Osteoblast (primary cell): ENCODE measurements around the gene RAB3B. TPM values are rescaled to one million over a fixed set of nuclear protein-coding genes. Genes with fewer than 3 reads are reported as not detected.

Experiments
- DNase-seq: peaks from one replicate; pipeline ENCODE4 v3.0.0; 2011; ENCODE audit warnings: low spot score, mixed read lengths; ENCODE audit not compliant: insufficient read length; ENCODE audit errors: missing footprints
- H2AFZ ChIP-seq: 2 replicates; pipeline ENCODE4 v1.6.0; 2011; ENCODE audit warnings: mild to moderate bottlenecking, low read length
- H3K27ac ChIP-seq: 2 replicates; pipeline ENCODE4 v1.5.1; 2011; ENCODE audit warnings: mild to moderate bottlenecking, low read depth, low read length, moderate library complexity
- H3K27me3 ChIP-seq: 2 replicates; pipeline ENCODE4 v1.6.0; 2012; ENCODE audit warnings: mild to moderate bottlenecking, control low read depth, inconsistent platforms, low read length, moderate library complexity; ENCODE audit not compliant: insufficient read depth
- H3K36me3 ChIP-seq: 2 replicates; pipeline ENCODE4 v1.5.1; 2011; ENCODE audit warnings: mild to moderate bottlenecking, low read length, control low read depth, moderate library complexity; ENCODE audit not compliant: insufficient read depth
- H3K4me1 ChIP-seq: 2 replicates; pipeline ENCODE4 v1.5.1; 2011; ENCODE audit warnings: mild to moderate bottlenecking, low read length, control low read depth, moderate library complexity; ENCODE audit not compliant: insufficient read depth
- H3K4me2 ChIP-seq: 2 replicates; pipeline ENCODE4 v1.6.0; 2011; ENCODE audit warnings: mild to moderate bottlenecking, low read length; ENCODE audit not compliant: insufficient read depth
- H3K4me3 ChIP-seq: fragments of 200-600 bp; sonication (generic); 3 replicates; pipeline ENCODE4 v1.5.1; 2012; ENCODE audit warnings: mild to moderate bottlenecking, low read length, inconsistent platforms; ENCODE audit not compliant: insufficient read depth
- H3K79me2 ChIP-seq: 2 replicates; pipeline ENCODE4 v1.6.0; 2012; ENCODE audit warnings: mild to moderate bottlenecking, low read length, control low read depth, inconsistent platforms; ENCODE audit not compliant: insufficient read depth
- H3K9me3 ChIP-seq: 2 replicates; pipeline ENCODE4 v1.5.1; 2011; ENCODE audit warnings: low read depth, low read length, control low read depth
- H4K20me1 ChIP-seq: 2 replicates; pipeline ENCODE4 v1.6.0; 2012; ENCODE audit warnings: mild to moderate bottlenecking, low read length, control low read depth; ENCODE audit not compliant: insufficient read depth
- total RNA-seq: library from RNA; depleted of rRNA; stranded (reverse); fragments of >200 nt; gene quantifications from 2 replicates; pipeline ENCODE4 v1.2.3, GENCODE V29; 2012
- TF ChIP-seq, protein P1 (sequence below): IDR thresholded peaks from 2 replicates; pipeline ENCODE4 v1.5.1; 2011; ENCODE audit warnings: mild to moderate bottlenecking, low read depth, low read length, moderate library complexity; ENCODE audit errors: extremely low read depth

RAB3B gene
- total RNA-seq, 1 donor: 14.5 TPM

DNA sequence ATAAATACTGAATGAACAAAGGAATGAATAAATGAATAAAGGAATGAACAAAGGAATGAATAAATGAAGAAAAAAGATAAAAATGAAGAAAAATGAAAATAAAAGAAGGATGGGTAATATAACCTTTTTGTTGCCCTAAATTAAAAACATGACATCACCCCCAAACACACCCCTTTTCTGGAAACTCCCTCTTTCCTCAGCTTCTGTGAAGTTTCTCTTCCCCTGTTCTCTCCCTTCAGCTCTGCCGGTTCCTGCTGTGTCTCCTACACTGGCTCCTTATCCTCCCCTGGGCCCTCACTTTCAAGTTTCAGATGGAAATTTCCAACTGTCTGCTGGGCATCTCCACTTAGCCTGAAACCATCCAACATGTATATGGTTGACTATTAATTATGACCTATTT lies 37.9 kb downstream of the RAB3B start:
- Histone ChIP-seq H3K4me3 (no peak overlapping the region), H2AFZ (no peak overlapping the region), H3K79me2 (peaks cover 21% of the 10 kb centered on the region), H4K20me1 (no peaks in the 10 kb centered on the region), H3K27me3 (no peaks in the 10 kb centered on the region), H3K9me3 (no peaks in the 10 kb centered on the region), H3K4me1 (peaks cover 23% of the 10 kb centered on the region), H3K27ac (no peak overlapping the region), H3K4me2 (no peak overlapping the region), H3K36me3 (no peaks in the 10 kb centered on the region)
- TF ChIP-seq, protein P1, sequence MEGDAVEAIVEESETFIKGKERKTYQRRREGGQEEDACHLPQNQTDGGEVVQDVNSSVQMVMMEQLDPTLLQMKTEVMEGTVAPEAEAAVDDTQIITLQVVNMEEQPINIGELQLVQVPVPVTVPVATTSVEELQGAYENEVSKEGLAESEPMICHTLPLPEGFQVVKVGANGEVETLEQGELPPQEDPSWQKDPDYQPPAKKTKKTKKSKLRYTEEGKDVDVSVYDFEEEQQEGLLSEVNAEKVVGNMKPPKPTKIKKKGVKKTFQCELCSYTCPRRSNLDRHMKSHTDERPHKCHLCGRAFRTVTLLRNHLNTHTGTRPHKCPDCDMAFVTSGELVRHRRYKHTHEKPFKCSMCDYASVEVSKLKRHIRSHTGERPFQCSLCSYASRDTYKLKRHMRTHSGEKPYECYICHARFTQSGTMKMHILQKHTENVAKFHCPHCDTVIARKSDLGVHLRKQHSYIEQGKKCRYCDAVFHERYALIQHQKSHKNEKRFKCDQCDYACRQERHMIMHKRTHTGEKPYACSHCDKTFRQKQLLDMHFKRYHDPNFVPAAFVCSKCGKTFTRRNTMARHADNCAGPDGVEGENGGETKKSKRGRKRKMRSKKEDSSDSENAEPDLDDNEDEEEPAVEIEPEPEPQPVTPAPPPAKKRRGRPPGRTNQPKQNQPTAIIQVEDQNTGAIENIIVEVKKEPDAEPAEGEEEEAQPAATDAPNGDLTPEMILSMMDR: no peak
- DNase-seq: no peak

DNA sequence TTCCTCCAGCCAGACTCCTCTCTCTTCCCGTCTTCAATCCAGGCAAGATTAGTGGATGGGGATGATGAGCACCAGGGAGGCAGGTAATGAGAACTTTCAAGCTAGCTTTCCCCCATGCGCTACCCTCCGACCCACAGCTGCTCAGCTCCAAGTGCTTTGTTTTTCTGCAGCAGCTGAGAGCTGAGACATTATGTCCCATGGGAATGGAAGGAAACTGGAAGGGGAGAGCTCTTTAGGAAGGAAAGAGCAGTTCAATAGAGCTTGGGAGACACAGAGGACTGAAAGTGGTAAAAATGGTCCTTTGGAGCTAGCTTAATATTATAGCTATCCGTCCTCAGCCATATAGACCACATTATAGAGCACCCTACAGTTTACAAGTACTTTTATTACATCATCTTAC lies 39.8 kb downstream of the RAB3B start:
- H3K79me2 ChIP-seq: peaks cover 25% of the 10 kb centered on the region
- H3K36me3 ChIP-seq: no peaks in the 10 kb centered on the region
- H4K20me1 ChIP-seq: no peaks in the 10 kb centered on the region
- no peak overlapping the region for H3K4me2 ChIP-seq
- H3K4me1 ChIP-seq: peaks cover 21% of the 10 kb centered on the region
- TF ChIP-seq, protein P1: no peak
- H3K9me3 ChIP-seq: no peaks in the 10 kb centered on the region
- H3K27me3 ChIP-seq: no peaks in the 10 kb centered on the region
- no peak overlapping the region for H2AFZ ChIP-seq
- no peak overlapping the region for H3K27ac ChIP-seq
- no peak overlapping the region for H3K4me3 ChIP-seq
- peak; percentile 82 for DNase-seq

DNA sequence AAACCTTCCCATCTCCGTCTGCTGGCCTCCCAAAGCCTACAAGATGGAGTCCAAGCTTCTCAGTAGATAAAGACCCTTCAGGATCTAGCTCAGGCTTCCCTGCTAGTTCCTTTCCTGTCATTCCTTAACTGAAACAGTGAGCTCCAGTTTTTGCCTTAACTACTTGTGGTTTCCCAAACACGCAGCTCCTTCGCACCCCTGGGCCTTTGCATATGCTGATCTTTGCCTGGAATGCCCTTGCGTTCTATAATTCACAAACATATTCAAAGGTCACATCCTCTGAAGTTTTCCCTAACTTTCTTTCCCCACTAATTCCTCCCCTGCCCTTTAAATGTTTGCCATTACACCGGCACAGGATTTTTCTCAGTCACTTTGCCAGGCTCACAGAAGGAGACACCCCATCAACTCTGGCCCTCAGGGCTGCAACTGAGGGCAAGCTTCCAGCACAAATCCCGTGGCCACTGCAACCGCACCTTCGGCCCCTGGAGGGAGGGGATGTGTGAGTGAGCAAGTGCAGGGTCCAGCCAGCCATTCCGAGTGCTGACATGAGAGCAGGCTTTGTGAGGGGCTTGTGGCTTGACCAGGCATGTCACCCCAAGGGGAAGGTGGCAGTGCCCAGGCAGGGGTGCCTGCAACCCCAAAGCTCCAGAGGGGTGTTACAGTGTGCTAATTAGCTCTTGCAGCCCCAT lies 41.3 kb downstream of the RAB3B start:
- Histone ChIP-seq H3K79me2 (peaks cover 29% of the 10 kb centered on the region), H3K9me3 (no peaks in the 10 kb centered on the region), H2AFZ (no peak overlapping the region), H3K36me3 (no peaks in the 10 kb centered on the region), H4K20me1 (no peaks in the 10 kb centered on the region), H3K4me3 (no peak overlapping the region), H3K27ac (no peak overlapping the region), H3K4me1 (peaks cover 21% of the 10 kb centered on the region), H3K4me2 (no peak overlapping the region), H3K27me3 (no peaks in the 10 kb centered on the region)
- peak; percentile 46 for DNase-seq
- TF ChIP-seq, protein P1: no peak

DNA sequence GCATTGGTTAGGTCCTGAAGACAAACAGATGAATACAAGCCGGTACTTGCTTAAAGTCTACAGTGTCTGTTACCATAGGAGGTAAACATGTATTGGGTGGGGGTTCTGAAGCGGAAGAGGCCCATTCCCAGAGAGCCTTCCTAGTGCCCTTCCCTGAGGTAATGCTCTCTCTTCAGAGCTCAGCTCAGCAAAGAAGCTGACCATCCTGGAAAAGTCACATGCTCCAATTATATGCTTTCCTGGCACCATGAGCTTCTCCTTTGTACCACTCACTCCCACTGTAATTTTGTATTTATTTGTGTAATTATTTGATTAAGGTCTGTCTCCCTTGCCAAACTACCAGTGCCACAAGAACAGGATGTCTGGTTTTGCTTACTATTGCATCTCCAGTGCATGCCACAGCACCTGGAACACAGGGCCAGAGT lies 42.0 kb downstream of the RAB3B start:
- Histone ChIP-seq H3K9me3 (no peaks in the 10 kb centered on the region), H3K27me3 (no peaks in the 10 kb centered on the region), H3K4me1 (peaks cover 21% of the 10 kb centered on the region), H3K4me3 (no peak overlapping the region), H4K20me1 (no peaks in the 10 kb centered on the region), H3K27ac (peak overlapping the region; percentile 5), H3K79me2 (peaks cover 29% of the 10 kb centered on the region), H3K36me3 (no peaks in the 10 kb centered on the region), H2AFZ (no peak overlapping the region), H3K4me2 (no peak overlapping the region)
- TF ChIP-seq, protein P1: no peak
- no peak for DNase-seq
